CD14-positive monocyte (primary cell): ENCODE data around the gene SIRPD. TPM values are rescaled to one million over a fixed set of nuclear protein-coding genes. Genes with fewer than 3 reads are reported as not detected.

Experiments
- DNase-seq, 3 donors: peaks; one replicate each; pipeline ENCODE4 v3.0.0-alpha.2; 2011 to 2022
- H2AFZ ChIP-seq: 2 replicates; pipeline ENCODE4 v1.6.0; 2012; ENCODE audit warnings: mild to moderate bottlenecking, low read depth, low read length, inconsistent platforms; ENCODE audit not compliant: insufficient read depth, poor library complexity, severe bottlenecking
- H3K27ac ChIP-seq, 2 donors: 1 replicate in 1 of 2; 2 replicates in 1 of 2; pipeline ENCODE4 v1.5.1; 2012 to 2013; ENCODE audit warnings: low read length in 2 of 2, control low read depth in 1 of 2, inconsistent platforms in 1 of 2, low read depth in 1 of 2, mild to moderate bottlenecking in 1 of 2
- H3K27me3 ChIP-seq, 2 donors: one replicate each; pipeline versions ENCODE4 v1.6.0 to v1.6.1; 2011 to 2013; ENCODE audit warnings: low read length in 2 of 2; ENCODE audit not compliant: control insufficient read depth in 2 of 2, insufficient read depth in 2 of 2
- H3K36me3 ChIP-seq, 2 donors: replicated peaks in 1 of 2; 1 replicate in 1 of 2; 2 replicates in 1 of 2; pipeline versions ENCODE4 v1.5.1 to v1.6.1; 2012 to 2013; ENCODE audit warnings: low read length in 2 of 2, control low read depth in 1 of 2, inconsistent platforms in 1 of 2, mild to moderate bottlenecking in 1 of 2; ENCODE audit not compliant: insufficient read depth in 2 of 2, control insufficient read depth in 1 of 2
- H3K4me1 ChIP-seq, 2 donors: 1 replicate in 1 of 2; 2 replicates in 1 of 2; pipeline versions ENCODE4 v1.5.1 to v1.6.1; 2012 to 2013; ENCODE audit warnings: low read length in 2 of 2, control low read depth in 1 of 2, inconsistent platforms in 1 of 2, mild to moderate bottlenecking in 1 of 2, moderate library complexity in 1 of 2; ENCODE audit not compliant: insufficient read depth in 2 of 2, control insufficient read depth in 1 of 2
- H3K4me2 ChIP-seq: replicated peaks from 2 replicates; pipeline ENCODE3; 2012; ENCODE audit warnings: low read length, moderate library complexity, mild to moderate bottlenecking; ENCODE audit not compliant: poor library complexity, severe bottlenecking; ENCODE audit errors: extremely low read depth
- H3K4me3 ChIP-seq, 3 experiments: fragments of 200-600 bp in 1 of 3; sonication (generic) in 1 of 3; replicated peaks in 1 of 3; 1 replicate in 2 of 3; 2 replicates in 1 of 3; pipeline ENCODE4 v1.5.1; 2011 to 2013; ENCODE audit warnings: low read length in 3 of 3, mild to moderate bottlenecking in 3 of 3, control low read depth in 2 of 3, low read depth in 2 of 3, inconsistent platforms in 1 of 3, moderate library complexity in 1 of 3
- H3K79me2 ChIP-seq: 2 replicates; pipeline ENCODE4 v1.6.0; 2012; ENCODE audit warnings: mild to moderate bottlenecking, control low read depth, inconsistent platforms, low read length, moderate library complexity; ENCODE audit not compliant: insufficient read depth
- H3K9ac ChIP-seq: 2 replicates; pipeline ENCODE4 v1.6.0; 2017; ENCODE audit warnings: low read length, mild to moderate bottlenecking; ENCODE audit not compliant: insufficient read depth, poor library complexity, severe bottlenecking
- H3K9me3 ChIP-seq, 2 donors: replicated peaks in 1 of 2; 1 replicate in 1 of 2; 2 replicates in 1 of 2; pipeline versions ENCODE4 v1.5.1 to v1.6.1; 2012 to 2013; ENCODE audit warnings: low read length in 2 of 2, control low read depth in 1 of 2; ENCODE audit not compliant: control insufficient read depth in 1 of 2, insufficient read depth in 1 of 2
- H4K20me1 ChIP-seq: 2 replicates; pipeline ENCODE4 v1.6.0; 2012; ENCODE audit warnings: mild to moderate bottlenecking, low read length, control low read depth, moderate library complexity; ENCODE audit not compliant: insufficient read depth
- H3K27ac Mint-ChIP-seq, 7 donors: one replicate each; pipeline ENCODE4 v1.8.0; 2020; ENCODE audit warnings: mild to moderate bottlenecking in 7 of 7, mixed read lengths in 7 of 7, moderate library complexity in 6 of 7, inconsistent platforms in 2 of 7
- H3K27me3 Mint-ChIP-seq, 3 donors: one replicate each; pipeline ENCODE4 v1.8.0; 2021 to 2022; ENCODE audit warnings: low read depth in 3 of 3, mild to moderate bottlenecking in 3 of 3, mixed read lengths in 3 of 3, moderate library complexity in 3 of 3, inconsistent platforms in 1 of 3
- H3K36me3 Mint-ChIP-seq, 2 donors: one replicate each; pipeline ENCODE4 v1.8.0; 2020; ENCODE audit warnings: mixed read lengths in 2 of 2, inconsistent platforms in 1 of 2, mild to moderate bottlenecking in 1 of 2
- H3K4me1 Mint-ChIP-seq: one replicate; pipeline ENCODE4 v1.8.0; 2020; ENCODE audit warnings: mild to moderate bottlenecking, mixed read lengths
- H3K4me3 Mint-ChIP-seq, 2 donors: one replicate each; pipeline ENCODE4 v1.8.0; 2020; ENCODE audit warnings: mild to moderate bottlenecking in 2 of 2, mixed read lengths in 2 of 2, moderate library complexity in 1 of 2
- H3K9me3 Mint-ChIP-seq, 7 donors: one replicate each; pipeline ENCODE4 v1.8.0; 2020 to 2022; ENCODE audit warnings: mixed read lengths in 7 of 7, mild to moderate bottlenecking in 6 of 7, moderate library complexity in 6 of 7, inconsistent platforms in 2 of 7
- CTCF ChIP-seq: fragments of 200-600 bp; IDR thresholded peaks from one replicate; pipeline ENCODE4 v1.8.0; 2022; ENCODE audit warnings: antibody characterized with exemption, mild to moderate bottlenecking
- WGBS: methylation state at CpG from one replicate; pipeline ENCODE4 v1.1.5; 2013; ENCODE audit warnings: missing lambda C conversion rate; ENCODE audit not compliant: insufficient coverage; 5-methylcytosine and 5-hydroxymethylcytosine counted together
- intact Hi-C, 2 donors: fragments of 100-400 bp; cut with micrococcal nuclease; formaldehyde crosslinking; loops; one replicate each; pipeline versions ENCODE4 v1.15.0 to v1.15.1; 2023
- polyA plus RNA-seq, 3 donors: library from polyadenylated mRNA; depleted of rRNA in 1 of 3; unstranded in 2 of 3; stranded (reverse) in 1 of 3; fragments of 300-500 nt in 2 of 3; fragments of >200 nt in 1 of 3; fragmentation: Illumina TruSeq in 2 of 3; gene quantifications; 1 replicate in 2 of 3; 2 replicates in 1 of 3; pipeline ENCODE4 v1.2.3, GENCODE V29; 2012 to 2021

SIRPD gene
- polyA plus RNA-seq, 3 donors: 3.9 to 13.0 (median 12.0) TPM

GRCh38 chr20:1513801-1514200 lies 43.7 kb downstream of the SIRPD start:
- peaks cover 0 to 7% of the 10 kb centered on the region in 2 donors for H3K36me3 ChIP-seq
- Mint-ChIP-seq H3K4me1 (peaks cover 6% of the 10 kb centered on the region), H3K36me3 (peaks cover 9 to 16% of the 10 kb centered on the region in 2 donors), H3K4me3 (no peak overlapping the region), H3K27ac (no peak overlapping the region), H3K27me3 (peaks cover 0 to 5% (median 2%) of the 10 kb centered on the region in 3 donors), H3K9me3 (peaks cover 4 to 14% (median 10%) of the 10 kb centered on the region in 7 donors)
- peaks cover 8 to 10% of the 10 kb centered on the region in 2 donors for H3K9me3 ChIP-seq
- H3K27ac ChIP-seq: no peak overlapping the region
- H3K4me3 ChIP-seq: no peak overlapping the region
- H2AFZ ChIP-seq: no peak overlapping the region
- peaks cover 0 to 4% of the 10 kb centered on the region in 2 donors for H3K4me1 ChIP-seq
- no peak for DNase-seq
- intact Hi-C loops: no loop called here
- no peak overlapping the region for H3K4me2 ChIP-seq
- no peak overlapping the region for H3K9ac ChIP-seq
- no peaks in the 10 kb centered on the region for H3K27me3 ChIP-seq
- H3K79me2 ChIP-seq: no peaks in the 10 kb centered on the region
- H4K20me1 ChIP-seq: no peaks in the 10 kb centered on the region
- no peak for TF ChIP-seq CTCF
- WGBS: no CpG with 5 or more reads among the region's 1 CpG

GRCh38 chr20:1509237-1509636 lies 48.3 kb downstream of the SIRPD start:
- DNase-seq: peak in 2 of 3 donors; percentile 39 to 61
- intact Hi-C loops: loop anchor here in 1 of 2 donors (10.0 kb wide), 1 partner anchor 266 kb away; no protein-coding TSS in a partner anchor

More at GRCh38 chr20:1509237-1509636, 48.3 kb downstream of the SIRPD start:
- H3K27ac ChIP-seq: no peak overlapping the region
- H3K4me2 ChIP-seq: no peak overlapping the region
- WGBS: 2% methylated on average over 6 of the region's 9 CpGs
- peaks cover 8 to 10% of the 10 kb centered on the region in 2 donors for H3K9me3 ChIP-seq
- peak; percentile 69 for TF ChIP-seq CTCF
- no peak overlapping the region for H2AFZ ChIP-seq
- H3K4me3 ChIP-seq: no peak overlapping the region
- H3K27me3 Mint-ChIP-seq: peaks cover 2 to 9% (median 4%) of the 10 kb centered on the region in 3 donors
- no peak overlapping the region for H3K9ac ChIP-seq
- no peaks in the 10 kb centered on the region for H3K79me2 ChIP-seq
- peaks cover 4 to 13% (median 10%) of the 10 kb centered on the region in 7 donors for H3K9me3 Mint-ChIP-seq
- peaks cover 0 to 4% of the 10 kb centered on the region in 2 donors for H3K4me1 ChIP-seq
- peaks cover 0 to 7% of the 10 kb centered on the region in 2 donors for H3K36me3 ChIP-seq
- H3K27ac Mint-ChIP-seq: no peak overlapping the region
- H3K27me3 ChIP-seq: no peaks in the 10 kb centered on the region
- H4K20me1 ChIP-seq: no peaks in the 10 kb centered on the region
- H3K4me3 Mint-ChIP-seq: no peak overlapping the region
- peaks cover 8 to 16% of the 10 kb centered on the region in 2 donors for H3K36me3 Mint-ChIP-seq
- peaks cover 6% of the 10 kb centered on the region for H3K4me1 Mint-ChIP-seq
